GM12891 (cell line): ENCODE results near the gene LGALS9.

Source experiments
- POLR2A ChIP-seq: IDR thresholded peaks from 2 replicates; pipeline ENCODE4 v1.6.1; 2011; ENCODE audit warnings: low read depth, low read length, control low read depth
- POLR2AphosphoS5 ChIP-seq: IDR thresholded peaks from 2 replicates; pipeline ENCODE4 v1.6.1; 2011; ENCODE audit warnings: low read depth, low read length, control low read depth
- SPI1 ChIP-seq: IDR thresholded peaks from 2 replicates; pipeline ENCODE4 v1.6.1; 2011; ENCODE audit warnings: low read depth, low read length, control low read depth
- TAF1 ChIP-seq: IDR thresholded peaks from 2 replicates; pipeline ENCODE4 v1.6.1; 2011; ENCODE audit warnings: low read depth, low read length, control low read depth

- no peak for TF ChIP-seq POLR2AphosphoS5
- no peak for TF ChIP-seq SPI1
- TF ChIP-seq POLR2A: no peak
- no peak for TF ChIP-seq TAF1
These were observed 37.6 kb upstream of the LGALS9 start for GRCh38 chr17:27593232-27593856.
